GM12891 (cell line): ENCODE data around the gene CPEB2.

Source experiments
- POLR2A ChIP-seq: IDR thresholded peaks from 2 replicates; pipeline ENCODE4 v1.6.1; 2011; ENCODE audit warnings: low read depth, low read length, control low read depth
- POLR2AphosphoS5 ChIP-seq: IDR thresholded peaks from 2 replicates; pipeline ENCODE4 v1.6.1; 2011; ENCODE audit warnings: low read depth, low read length, control low read depth
- SPI1 ChIP-seq: IDR thresholded peaks from 2 replicates; pipeline ENCODE4 v1.6.1; 2011; ENCODE audit warnings: low read depth, low read length, control low read depth

- no peak for TF ChIP-seq POLR2A
- no peak for TF ChIP-seq SPI1
- no peak for TF ChIP-seq POLR2AphosphoS5
Measured at GRCh38 chr4:15104825-15105224, 102.5 kb downstream of the CPEB2 start.
